Kidney epithelial cell (primary cell): Measurements from ENCODE around the gene DDX42. TPM values are rescaled to one million over a fixed set of nuclear protein-coding genes. Genes with fewer than 3 reads are reported as not detected.

ENCODE experiments used
- DNase-seq: peaks from one replicate; pipeline ENCODE4 v3.0.0-alpha.2; 2010; ENCODE audit warnings: low read depth
- H3K27me3 ChIP-seq: 2 replicates; pipeline ENCODE4 v1.6.0; 2011; ENCODE audit warnings: low read length; ENCODE audit not compliant: control insufficient read depth, insufficient read depth
- H3K36me3 ChIP-seq: 2 replicates; pipeline ENCODE4 v1.5.1; 2011; ENCODE audit warnings: low read length; ENCODE audit not compliant: control insufficient read depth, insufficient read depth
- H3K4me3 ChIP-seq: 2 replicates; pipeline ENCODE4 v1.5.1; 2011; ENCODE audit warnings: low read depth, mild to moderate bottlenecking, control low read depth, low read length
- total RNA-seq: library from RNA; depleted of rRNA; stranded (reverse); fragments of >200 nt; gene quantifications from 2 replicates; pipeline ENCODE4 v1.2.3, GENCODE V29; 2015
- TF ChIP-seq, protein P1 (sequence below): IDR thresholded peaks from 2 replicates; pipeline ENCODE4 v1.5.1; 2011; ENCODE audit warnings: mild to moderate bottlenecking, moderate library complexity, low read length, control low read depth, inconsistent platforms; ENCODE audit not compliant: insufficient read depth, poor library complexity, severe bottlenecking

Gene DDX42
- total RNA-seq, 1 donor from 2014 or later = 55.7 TPM

DNA sequence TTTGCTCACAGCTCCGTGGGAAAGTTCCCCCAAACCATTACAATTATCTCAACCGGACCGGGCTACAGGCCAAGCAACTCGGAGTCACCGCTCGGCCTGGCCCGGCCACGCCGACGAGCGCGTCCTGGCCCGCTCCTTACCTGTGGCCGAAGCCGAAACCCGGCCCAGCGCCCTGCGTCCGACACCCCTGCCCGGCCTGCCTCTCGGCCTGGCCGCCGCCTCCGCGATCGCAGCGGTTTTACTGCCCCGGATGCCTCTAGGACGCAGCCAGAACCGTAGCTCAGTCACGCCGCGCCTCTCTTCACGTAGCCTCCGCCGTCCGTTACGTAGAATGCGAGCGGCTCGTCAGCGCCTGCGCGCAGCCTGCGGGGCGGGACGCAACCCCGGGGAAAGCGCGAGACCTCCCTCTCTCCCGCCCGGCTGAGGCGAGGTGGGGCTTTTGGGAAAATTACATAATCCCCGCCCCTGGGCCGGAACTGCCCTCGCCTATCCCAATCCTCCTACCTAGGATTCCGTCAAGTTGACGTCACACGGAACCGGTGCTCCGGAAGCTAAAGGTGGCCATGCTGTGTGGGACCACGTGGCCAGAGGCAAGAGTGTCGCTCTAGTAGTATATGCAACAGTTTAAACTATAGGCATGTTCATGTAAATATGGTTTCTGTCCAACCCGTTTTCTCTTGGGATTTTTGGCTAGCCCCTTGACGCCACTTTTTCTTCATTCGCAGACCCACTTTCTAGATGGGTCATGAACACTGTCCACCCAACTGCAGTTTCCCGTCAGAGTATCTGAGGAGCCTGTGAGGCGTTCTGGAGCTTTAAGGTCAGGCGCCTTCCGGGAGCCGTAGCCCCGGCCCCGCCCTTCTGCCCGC, 464 bp upstream of the DDX42 start, which contains the start of gene CCDC47:
CCDC47 (minus strand) TSS at position 326 of the 869 bp plus-strand sequence. CDS start 7,422 bp downstream, outside the sequence.
- Histone ChIP-seq H3K4me3 (peak within 1 kb of the TSS; percentile 95), H3K27me3 (no peaks in the 10 kb centered on the region)
- TF ChIP-seq, protein P1, sequence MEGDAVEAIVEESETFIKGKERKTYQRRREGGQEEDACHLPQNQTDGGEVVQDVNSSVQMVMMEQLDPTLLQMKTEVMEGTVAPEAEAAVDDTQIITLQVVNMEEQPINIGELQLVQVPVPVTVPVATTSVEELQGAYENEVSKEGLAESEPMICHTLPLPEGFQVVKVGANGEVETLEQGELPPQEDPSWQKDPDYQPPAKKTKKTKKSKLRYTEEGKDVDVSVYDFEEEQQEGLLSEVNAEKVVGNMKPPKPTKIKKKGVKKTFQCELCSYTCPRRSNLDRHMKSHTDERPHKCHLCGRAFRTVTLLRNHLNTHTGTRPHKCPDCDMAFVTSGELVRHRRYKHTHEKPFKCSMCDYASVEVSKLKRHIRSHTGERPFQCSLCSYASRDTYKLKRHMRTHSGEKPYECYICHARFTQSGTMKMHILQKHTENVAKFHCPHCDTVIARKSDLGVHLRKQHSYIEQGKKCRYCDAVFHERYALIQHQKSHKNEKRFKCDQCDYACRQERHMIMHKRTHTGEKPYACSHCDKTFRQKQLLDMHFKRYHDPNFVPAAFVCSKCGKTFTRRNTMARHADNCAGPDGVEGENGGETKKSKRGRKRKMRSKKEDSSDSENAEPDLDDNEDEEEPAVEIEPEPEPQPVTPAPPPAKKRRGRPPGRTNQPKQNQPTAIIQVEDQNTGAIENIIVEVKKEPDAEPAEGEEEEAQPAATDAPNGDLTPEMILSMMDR = no peak

GRCh38 chr17:63774969-63775265, 947 bp downstream of the DDX42 start:
- TF ChIP-seq, protein P1 = no peak
- Histone ChIP-seq H3K27me3 (no peaks in the 10 kb centered on the region), H3K4me3 (peak overlapping the region; percentile 64), H3K36me3 (no peaks in the 10 kb centered on the region)
- DNase-seq = no peak

More for the DNA sequence above, 464 bp upstream of the DDX42 start, which contains the start of gene CCDC47:
- H3K36me3 ChIP-seq = no peaks in the 10 kb centered on the region
- DNase-seq = peak; percentile 96

DNA sequence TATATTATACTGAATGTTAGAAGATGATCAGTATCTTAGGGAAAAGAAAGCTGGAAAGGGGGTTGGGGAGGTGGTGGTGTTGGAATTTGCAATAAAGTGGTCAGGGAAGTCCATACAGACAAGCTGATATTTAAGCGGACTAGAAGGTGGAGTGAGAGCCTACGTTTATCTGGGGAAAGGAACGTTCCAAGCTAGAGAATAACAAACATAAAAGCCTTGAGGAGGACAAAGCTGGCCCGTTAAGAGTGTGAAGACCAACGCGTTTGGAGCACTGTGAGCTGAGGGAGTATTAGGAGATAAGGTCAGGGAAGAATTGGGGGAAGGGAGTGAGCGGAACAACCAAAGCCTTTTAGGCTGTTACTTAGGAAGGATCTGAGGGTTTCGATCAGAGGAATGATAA, 1.4 kb downstream of the DDX42 start:
- TF ChIP-seq, protein P1 = no peak
- DNase-seq = no peak
- Histone ChIP-seq H3K4me3 (peak overlapping the region; percentile 64), H3K36me3 (no peaks in the 10 kb centered on the region), H3K27me3 (no peaks in the 10 kb centered on the region)

- no peak overlapping the region for H3K4me3 ChIP-seq
- TF ChIP-seq, protein P1 = no peak
- no peak for DNase-seq
- H3K36me3 ChIP-seq = no peaks in the 10 kb centered on the region
- no peaks in the 10 kb centered on the region for H3K27me3 ChIP-seq
Observed at GRCh38 chr17:63780507-63780906, 6.5 kb downstream of the DDX42 start.

DNA sequence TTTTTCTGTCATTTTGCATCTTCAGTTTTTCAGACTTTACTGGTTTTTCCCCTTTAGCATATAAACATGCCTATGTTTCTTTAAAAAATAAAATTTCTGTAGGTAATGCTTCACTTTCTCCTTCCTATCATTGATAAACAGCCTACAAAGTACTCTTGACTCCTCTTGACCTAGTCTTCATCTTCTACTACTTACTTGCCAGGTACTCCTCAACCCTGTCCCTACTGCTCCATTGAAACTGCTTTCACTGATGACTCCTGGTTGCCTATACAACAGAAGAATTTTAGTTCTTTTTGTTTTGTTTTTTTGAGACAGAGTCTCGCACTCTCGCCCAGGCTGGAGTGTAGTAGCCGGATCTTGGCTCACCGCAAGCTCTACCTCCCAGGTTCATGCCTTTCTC, 7.0 kb downstream of the DDX42 start:
- H3K4me3 ChIP-seq = no peak overlapping the region
- H3K36me3 ChIP-seq = no peaks in the 10 kb centered on the region
- TF ChIP-seq, protein P1 = no peak
- DNase-seq = no peak
- no peaks in the 10 kb centered on the region for H3K27me3 ChIP-seq
